ENCODE data around the gene CCDC102A.

CCDC102A gene

DNA sequence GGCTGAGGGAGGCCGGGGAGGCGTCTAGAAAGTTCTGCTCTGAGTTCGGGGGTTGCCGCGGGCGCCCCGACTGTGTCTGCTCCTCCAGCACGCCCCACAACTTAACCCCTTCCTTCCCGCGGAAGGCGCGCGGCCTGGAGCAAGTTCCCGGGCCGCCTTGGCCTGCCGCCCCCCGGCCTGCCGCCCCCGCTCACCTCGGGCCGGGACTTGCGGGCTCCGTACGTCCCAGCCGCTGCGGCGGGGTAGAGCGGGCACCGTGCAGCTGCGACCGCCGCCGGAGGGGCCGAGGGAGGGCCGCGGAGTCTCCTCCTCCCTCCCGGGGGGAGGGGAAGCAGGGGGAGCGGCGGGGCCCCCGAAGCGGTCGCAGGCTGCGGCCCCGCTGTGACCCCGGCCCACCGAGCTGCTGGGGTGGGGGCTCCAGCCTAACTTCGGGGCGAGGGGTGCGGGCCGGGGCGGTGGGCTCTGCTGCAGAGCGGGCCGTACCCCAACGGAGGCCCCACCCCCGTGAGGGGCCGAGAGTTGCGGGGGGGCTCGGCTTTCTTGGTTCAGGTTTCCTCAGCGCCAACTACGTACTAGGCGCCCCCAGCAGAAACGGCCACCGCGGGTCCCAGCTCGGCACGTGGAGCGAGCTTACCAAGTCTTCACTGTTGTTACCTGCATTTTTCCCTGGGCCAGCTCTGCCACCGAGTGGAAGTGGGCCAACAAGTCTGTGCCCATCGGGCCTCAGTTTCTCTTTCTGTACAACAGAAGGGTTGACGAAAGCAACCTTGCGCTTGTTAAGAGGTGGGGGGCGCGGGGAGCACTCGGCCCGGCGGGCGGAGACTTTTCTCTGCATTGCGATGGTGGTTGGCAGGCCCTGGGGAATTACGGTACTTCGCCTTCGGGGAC lies at the start of gene CCDC102A:
Gene CCDC102A, minus strand, starts transcription at position 266 of the 888 bp plus-strand sequence. CDS start 7,394 bp downstream, outside the sequence.
- ChIA-PET POLR2A (no interaction called here), CTCF (interaction anchor here (0.6 to 1.1 kb wide), 4 partner anchors 74 to 186 kb away, joined by 3 to 4 read pairs (median 4); partner anchors contain the start of gene POLR2C)
- Histone ChIP-seq H3K27ac (ENCODE audit: extremely low read depth, low read depth, low read length) (peak within 1 kb of the TSS; percentile 85; the same call in 1 of the 2 replicates), H3K9me3 (ENCODE audit: control insufficient read depth, insufficient read depth, low read depth, low read length) (no peaks in the 10 kb centered on the region), H3K4me3 (ENCODE audit: low read depth, low read length) (peak within 1 kb of the TSS; percentile 58), H3K4me1 (ENCODE audit: control insufficient read depth, insufficient read depth, low read length) (peaks cover 15% of the 10 kb centered on the region), H3K36me3 (ENCODE audit: control insufficient read depth in 2 of 2, insufficient read depth in 1 of 2, low read length in 2 of 2) (no peaks in the 10 kb centered on the region)
- no peak for TF ChIP-seq SCRT2 (tag by site-specific recombination; IDR thresholded peaks at IDR 0.05)
- TF ChIP-seq ZNF843 (tag by site-specific recombination; IDR thresholded peaks at IDR 0.05), result no peak
- no peak for TF ChIP-seq ZBTB48 (tag by site-specific recombination; IDR thresholded peaks at IDR 0.05)
- TF ChIP-seq KLF9 (tag by site-specific recombination; IDR thresholded peaks at IDR 0.05; ENCODE audit: low read depth), result 0 out of 2 replicates have a peak, but pooled peaks have one; percentile 46
- peak; percentile 17; the same call in 1 of the 2 replicates for TF ChIP-seq ZBTB10 (tag by site-specific recombination; IDR thresholded peaks at IDR 0.05)
- TF ChIP-seq ZNF654 (tag by site-specific recombination; IDR thresholded peaks at IDR 0.05; ENCODE audit: low read depth), result no peak
- TF ChIP-seq ZXDB (tag by site-specific recombination; IDR thresholded peaks at IDR 0.05), result peak; percentile 52; the same call in 1 of the 2 replicates
- TF ChIP-seq ZNF148 (tag by site-specific recombination; IDR thresholded peaks at IDR 0.05; ENCODE audit: borderline replicate concordance), result no peak
- TF ChIP-seq ZNF214 (tag by site-specific recombination; IDR thresholded peaks at IDR 0.05; ENCODE audit: borderline replicate concordance), result no peak
- peak; percentile 91 for TF ChIP-seq GLIS2 (tag by site-specific recombination; IDR thresholded peaks at IDR 0.05)
- TF ChIP-seq ZNF692 (tag by site-specific recombination; IDR thresholded peaks at IDR 0.05), result 0 out of 2 replicates have a peak, but pooled peaks have one; percentile 21
- no peak for TF ChIP-seq SALL2 (tag by site-specific recombination; IDR thresholded peaks at IDR 0.05; ENCODE audit: borderline replicate concordance)
- TF ChIP-seq MZF1 (tag by site-specific recombination; IDR thresholded peaks at IDR 0.05; ENCODE audit: borderline replicate concordance), result no peak
- TF ChIP-seq ZNF398 (tag by site-specific recombination; IDR thresholded peaks at IDR 0.05), result peak; percentile 66
- TF ChIP-seq SP3 (tag by site-specific recombination; IDR thresholded peaks at IDR 0.05), result peak; percentile 40
- TF ChIP-seq ZNF10 (tag by site-specific recombination; IDR thresholded peaks at IDR 0.05), result no peak
- no peak for TF ChIP-seq ZNF473 (tag by site-specific recombination; IDR thresholded peaks at IDR 0.05)
- TF ChIP-seq, protein P1, sequence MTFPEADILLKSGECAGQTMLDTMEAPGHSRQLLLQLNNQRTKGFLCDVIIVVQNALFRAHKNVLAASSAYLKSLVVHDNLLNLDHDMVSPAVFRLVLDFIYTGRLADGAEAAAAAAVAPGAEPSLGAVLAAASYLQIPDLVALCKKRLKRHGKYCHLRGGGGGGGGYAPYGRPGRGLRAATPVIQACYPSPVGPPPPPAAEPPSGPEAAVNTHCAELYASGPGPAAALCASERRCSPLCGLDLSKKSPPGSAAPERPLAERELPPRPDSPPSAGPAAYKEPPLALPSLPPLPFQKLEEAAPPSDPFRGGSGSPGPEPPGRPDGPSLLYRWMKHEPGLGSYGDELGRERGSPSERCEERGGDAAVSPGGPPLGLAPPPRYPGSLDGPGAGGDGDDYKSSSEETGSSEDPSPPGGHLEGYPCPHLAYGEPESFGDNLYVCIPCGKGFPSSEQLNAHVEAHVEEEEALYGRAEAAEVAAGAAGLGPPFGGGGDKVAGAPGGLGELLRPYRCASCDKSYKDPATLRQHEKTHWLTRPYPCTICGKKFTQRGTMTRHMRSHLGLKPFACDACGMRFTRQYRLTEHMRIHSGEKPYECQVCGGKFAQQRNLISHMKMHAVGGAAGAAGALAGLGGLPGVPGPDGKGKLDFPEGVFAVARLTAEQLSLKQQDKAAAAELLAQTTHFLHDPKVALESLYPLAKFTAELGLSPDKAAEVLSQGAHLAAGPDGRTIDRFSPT (tag by site-specific recombination; IDR thresholded peaks at IDR 0.05), result peak; percentile 30; the same call in 1 of the 2 replicates
- TF ChIP-seq ZNF394 (tag by site-specific recombination; IDR thresholded peaks at IDR 0.05; ENCODE audit: borderline replicate concordance), result no peak
- peak; percentile 94 for TF ChIP-seq ZBTB20 (tag by site-specific recombination; IDR thresholded peaks at IDR 0.05)
- peak; percentile 84; the same call in 1 of the 2 replicates for TF ChIP-seq ZNF561 (tag by site-specific recombination; IDR thresholded peaks at IDR 0.05; ENCODE audit: borderline replicate concordance)
- TF ChIP-seq, protein P2, sequence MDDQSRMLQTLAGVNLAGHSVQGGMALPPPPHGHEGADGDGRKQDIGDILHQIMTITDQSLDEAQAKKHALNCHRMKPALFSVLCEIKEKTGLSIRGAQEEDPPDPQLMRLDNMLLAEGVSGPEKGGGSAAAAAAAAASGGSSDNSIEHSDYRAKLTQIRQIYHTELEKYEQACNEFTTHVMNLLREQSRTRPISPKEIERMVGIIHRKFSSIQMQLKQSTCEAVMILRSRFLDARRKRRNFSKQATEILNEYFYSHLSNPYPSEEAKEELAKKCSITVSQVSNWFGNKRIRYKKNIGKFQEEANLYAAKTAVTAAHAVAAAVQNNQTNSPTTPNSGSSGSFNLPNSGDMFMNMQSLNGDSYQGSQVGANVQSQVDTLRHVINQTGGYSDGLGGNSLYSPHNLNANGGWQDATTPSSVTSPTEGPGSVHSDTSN (CRISPR knock-in tag; IDR thresholded peaks at IDR 0.05), result no peak
- no peak for TF ChIP-seq MEIS1 (CRISPR knock-in tag; IDR thresholded peaks at IDR 0.05; ENCODE audit: borderline replicate concordance)
- TF ChIP-seq ZNF660 (tag by site-specific recombination; IDR thresholded peaks at IDR 0.05), result peak; percentile 35; the same call in 1 of the 2 replicates

Measured in HEK293 (cell line).